ENCODE measurements around the gene UNC45A. TPM values are rescaled to one million over a fixed set of nuclear protein-coding genes. Genes with fewer than 3 reads are reported as not detected.

Gene UNC45A
- total and polyA plus RNA-seq, 2 of the 13 experiments (the other 11 are each of a cell fraction or from before 2014, with no cell fraction given), result 33.8 to 39.7 TPM

- no peak for TF ChIP-seq GPBP1L1 (CRISPR knock-in tag; IDR thresholded peaks at IDR 0.05)
- peak; percentile 88; the same call in 1 of the 2 replicates for TF ChIP-seq KDM3A (CRISPR knock-in tag; IDR thresholded peaks at IDR 0.05; ENCODE audit: low read depth)
- TF ChIP-seq ZNF468 (CRISPR knock-in tag; IDR thresholded peaks at IDR 0.05), result no peak
- TF ChIP-seq ZBTB21 (CRISPR knock-in tag; IDR thresholded peaks at IDR 0.05), result peak; percentile 28; the same call in 1 of the 2 replicates
- TF ChIP-seq ZNF574 (CRISPR knock-in tag; IDR thresholded peaks at IDR 0.05), result peak; percentile 99
- no peak for TF ChIP-seq ZNF552 (CRISPR knock-in tag; IDR thresholded peaks at IDR 0.05; ENCODE audit: borderline replicate concordance)
- no peak for TF ChIP-seq RFXAP (CRISPR knock-in tag; IDR thresholded peaks at IDR 0.05; ENCODE audit: borderline replicate concordance)
- TF ChIP-seq NPAS2 (CRISPR knock-in tag; IDR thresholded peaks at IDR 0.05; ENCODE audit: borderline replicate concordance), result no peak
- TF ChIP-seq ZNF235 (CRISPR knock-in tag; IDR thresholded peaks at IDR 0.05; ENCODE audit: borderline replicate concordance), result no peak
- TF ChIP-seq KDM1A (CRISPR knock-in tag; IDR thresholded peaks at IDR 0.05), result 0 out of 2 replicates have a peak, but pooled peaks have one; percentile 48
- TF ChIP-seq MTF1 (CRISPR knock-in tag; IDR thresholded peaks at IDR 0.05), result no peak
- TF ChIP-seq HOXD1 (CRISPR knock-in tag; IDR thresholded peaks at IDR 0.05), result no peak; the same call in 1 of the 2 replicates
- TF ChIP-seq TOE1 (CRISPR knock-in tag; IDR thresholded peaks at IDR 0.05), result no peak
- TF ChIP-seq, protein P1, sequence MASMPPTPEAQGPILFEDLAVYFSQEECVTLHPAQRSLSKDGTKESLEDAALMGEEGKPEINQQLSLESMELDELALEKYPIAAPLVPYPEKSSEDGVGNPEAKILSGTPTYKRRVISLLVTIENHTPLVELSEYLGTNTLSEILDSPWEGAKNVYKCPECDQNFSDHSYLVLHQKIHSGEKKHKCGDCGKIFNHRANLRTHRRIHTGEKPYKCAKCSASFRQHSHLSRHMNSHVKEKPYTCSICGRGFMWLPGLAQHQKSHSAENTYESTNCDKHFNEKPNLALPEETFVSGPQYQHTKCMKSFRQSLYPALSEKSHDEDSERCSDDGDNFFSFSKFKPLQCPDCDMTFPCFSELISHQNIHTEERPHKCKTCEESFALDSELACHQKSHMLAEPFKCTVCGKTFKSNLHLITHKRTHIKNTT (CRISPR knock-in tag; IDR thresholded peaks at IDR 0.05), result no peak
- TF ChIP-seq CTCF (CRISPR knock-in tag; IDR thresholded peaks at IDR 0.05), result peak; percentile 93
- no peak for TF ChIP-seq ZNF382 (CRISPR knock-in tag; IDR thresholded peaks at IDR 0.05; ENCODE audit: borderline replicate concordance)
- TF ChIP-seq, protein P2, sequence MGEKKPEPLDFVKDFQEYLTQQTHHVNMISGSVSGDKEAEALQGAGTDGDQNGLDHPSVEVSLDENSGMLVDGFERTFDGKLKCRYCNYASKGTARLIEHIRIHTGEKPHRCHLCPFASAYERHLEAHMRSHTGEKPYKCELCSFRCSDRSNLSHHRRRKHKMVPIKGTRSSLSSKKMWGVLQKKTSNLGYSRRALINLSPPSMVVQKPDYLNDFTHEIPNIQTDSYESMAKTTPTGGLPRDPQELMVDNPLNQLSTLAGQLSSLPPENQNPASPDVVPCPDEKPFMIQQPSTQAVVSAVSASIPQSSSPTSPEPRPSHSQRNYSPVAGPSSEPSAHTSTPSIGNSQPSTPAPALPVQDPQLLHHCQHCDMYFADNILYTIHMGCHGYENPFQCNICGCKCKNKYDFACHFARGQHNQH (CRISPR knock-in tag; IDR thresholded peaks at IDR 0.05), result peak; percentile 31; the same call in 1 of the 2 replicates
- peak; percentile 92 for TF ChIP-seq GATAD1 (CRISPR knock-in tag; IDR thresholded peaks at IDR 0.05)
- peak; percentile 85; the same call in 1 of the 2 replicates for TF ChIP-seq IRF9 (CRISPR knock-in tag; IDR thresholded peaks at IDR 0.05; ENCODE audit: borderline replicate concordance)
Measured at GRCh38 chr15:90931828-90932659, 3.0 kb upstream of the UNC45A start, which contains the start of gene HDDC3 (continued).

Measured in HepG2 (cell line).